HFF-Myc (cell line): ENCODE data around the gene FPGS.

Experiments used
- DNase-seq: peaks from one replicate; pipeline ENCODE4 v3.0.0-alpha.2; 2011; ENCODE audit warnings: low read depth; ENCODE audit errors: extremely low read depth
- H3K4me3 ChIP-seq: replicated peaks from 2 replicates; pipeline ENCODE4 v1.5.1; 2011; ENCODE audit warnings: low read depth, mild to moderate bottlenecking, control low read depth, low read length
- CTCF ChIP-seq: IDR thresholded peaks from 2 replicates; pipeline ENCODE4 v1.5.1; 2012; ENCODE audit warnings: mild to moderate bottlenecking, low read depth, low read length, control low read depth; ENCODE audit errors: missing control alignments

The FPGS gene

GRCh38 chr9:127767909-127768331 is 34.8 kb upstream of the FPGS start:
- DNase-seq: no peak
- no peak overlapping the region for H3K4me3 ChIP-seq
- no peak for TF ChIP-seq CTCF

GRCh38 chr9:127768698-127769097 is 34.0 kb upstream of the FPGS start:
- no peak for DNase-seq
- no peak for TF ChIP-seq CTCF
- no peak overlapping the region for H3K4me3 ChIP-seq

DNA sequence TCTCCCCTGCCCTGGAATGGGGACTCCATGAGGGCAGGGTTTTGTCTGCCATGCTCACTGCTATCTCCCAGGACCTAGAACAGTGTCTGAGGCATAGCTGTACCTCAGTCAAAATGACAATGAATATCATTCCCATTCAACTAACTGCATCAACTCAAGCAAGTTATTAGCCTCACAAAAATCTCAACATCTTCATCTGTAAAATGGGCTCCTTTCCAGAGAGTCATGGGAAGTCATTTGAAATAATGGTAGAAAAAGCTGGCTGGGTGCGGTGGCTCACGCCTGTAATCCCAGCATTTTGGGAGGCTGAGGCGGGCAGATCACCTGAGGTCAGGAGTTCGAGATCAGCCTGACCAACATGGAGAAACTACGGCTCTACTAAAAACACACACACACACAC is 33.6 kb upstream of the FPGS start:
- H3K4me3 ChIP-seq: no peak overlapping the region
- DNase-seq: no peak
- TF ChIP-seq CTCF: no peak

DNA sequence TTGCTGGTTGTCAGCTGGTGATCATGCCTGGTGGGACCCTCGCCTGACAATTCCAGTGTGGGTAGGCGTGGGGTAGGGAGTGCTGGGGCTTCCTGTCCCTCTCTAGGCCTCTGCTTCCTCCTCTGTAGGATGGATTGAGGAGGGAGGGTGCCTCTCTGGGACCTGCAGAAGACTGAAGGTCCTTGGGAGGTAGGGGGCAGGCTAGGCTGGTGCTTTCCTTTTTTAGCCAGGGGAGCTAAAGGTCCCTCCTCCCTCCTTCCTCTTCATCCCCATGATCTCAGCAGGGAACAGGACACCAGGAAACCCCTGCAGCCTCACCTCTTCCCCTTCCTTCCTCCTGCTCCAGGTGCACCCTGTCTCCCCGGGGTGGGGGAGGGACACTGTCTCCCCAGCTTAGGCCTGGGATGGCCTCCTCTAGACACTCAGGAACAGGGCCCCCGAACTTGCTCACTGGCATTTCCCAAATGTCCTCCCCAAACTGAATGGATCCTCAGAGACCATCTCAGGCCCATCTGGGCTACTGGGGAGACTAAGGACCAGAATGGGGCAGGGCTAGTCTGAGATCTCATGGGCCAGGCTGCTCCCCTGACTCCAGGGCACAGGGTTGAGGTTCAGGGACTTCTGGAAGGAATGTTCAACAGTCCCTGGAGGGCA is 32.6 kb upstream of the FPGS start:
- no peak for DNase-seq
- no peak for TF ChIP-seq CTCF
- no peak overlapping the region for H3K4me3 ChIP-seq

- peak overlapping the region; percentile 34 for H3K4me3 ChIP-seq
- TF ChIP-seq CTCF: no peak
- no peak for DNase-seq
Observed at GRCh38 chr9:127770583-127770904, 32.1 kb upstream of the FPGS start.

DNA sequence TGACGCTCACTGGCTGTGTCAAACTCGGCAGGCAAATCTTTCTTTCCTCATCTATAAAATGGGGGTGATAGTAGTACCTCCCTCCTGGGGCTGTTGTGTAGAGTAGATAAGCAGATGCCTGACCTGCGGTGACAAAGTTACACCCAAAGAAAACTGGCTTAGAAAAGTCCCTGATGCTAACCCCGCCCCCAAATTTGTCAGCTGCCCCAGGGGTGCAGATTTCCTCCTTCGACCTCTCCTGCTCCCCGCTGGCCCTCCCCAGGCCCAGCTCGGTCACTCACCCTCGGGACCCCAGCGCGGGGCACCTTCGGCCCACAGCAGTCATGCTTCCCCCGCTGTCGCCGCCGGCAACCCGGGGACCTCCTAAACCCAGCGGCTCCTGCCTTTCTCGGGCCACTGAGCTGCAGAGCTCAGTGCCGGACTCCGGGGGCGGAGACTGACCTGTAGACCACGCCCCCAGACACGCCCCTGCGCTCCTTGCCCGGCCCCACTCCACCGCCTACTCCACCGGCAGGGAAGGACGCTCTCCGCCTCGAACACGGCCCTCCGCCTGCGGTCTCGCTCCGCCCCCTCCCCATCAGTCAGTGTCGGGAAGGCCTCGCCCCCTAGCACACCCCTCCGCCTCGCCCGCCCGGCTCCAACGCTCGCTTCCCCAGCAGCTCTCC is 31.6 kb upstream of the FPGS start:
- H3K4me3 ChIP-seq: peak overlapping the region; percentile 34
- TF ChIP-seq CTCF: no peak
- peak; percentile 87 for DNase-seq

DNA sequence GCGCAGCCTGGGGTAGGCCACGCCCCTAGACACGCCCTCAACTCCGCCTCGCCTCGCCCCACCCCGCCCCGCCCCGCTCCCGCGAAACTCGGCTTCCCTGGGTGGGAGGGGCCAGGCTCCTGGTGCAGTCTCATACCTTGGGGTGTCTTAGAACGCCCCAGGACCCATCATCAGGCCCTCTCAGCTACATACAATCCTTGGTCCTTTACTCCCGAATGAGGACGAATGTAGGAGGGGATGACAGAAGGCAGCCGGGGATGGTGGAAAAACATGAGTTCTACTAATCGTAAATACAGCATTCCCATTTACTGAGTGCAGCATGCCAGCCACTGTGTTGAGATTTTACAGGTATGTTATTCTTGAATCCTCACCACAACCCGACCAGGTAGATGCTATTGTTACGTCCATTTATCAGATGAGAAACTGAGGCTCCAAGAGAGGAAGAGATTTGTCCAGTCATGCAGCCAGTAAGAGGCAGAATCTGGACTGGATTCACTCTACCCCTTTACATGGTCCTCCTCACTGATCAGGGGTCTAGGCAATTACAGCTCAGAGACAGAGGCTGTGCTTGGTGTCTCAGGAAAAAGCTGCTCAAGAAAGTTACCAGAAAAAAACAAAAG is 31.0 kb upstream of the FPGS start:
- no peak for DNase-seq
- no peak for TF ChIP-seq CTCF
- peak overlapping the region; percentile 34 for H3K4me3 ChIP-seq
